Esophagus squamous epithelium (tissue), 4 donors: ENCODE results near the gene SPAG9.

Experiments used
- POLR2A ChIP-seq, 4 donors: fragments of 450-650 bp; IDR thresholded peaks; one replicate each; pipeline ENCODE4 v1.6.1; 2017; ENCODE audit warnings: antibody characterized with exemption in 4 of 4, mild to moderate bottlenecking in 4 of 4, moderate library complexity in 3 of 4
- TF ChIP-seq, protein P1 (sequence below), 6 experiments: fragments of 450-650 bp in 4 of 6; fragments of 200-600 bp in 2 of 6; sonication (generic) in 2 of 6; IDR thresholded peaks; one replicate each; pipeline ENCODE4 v1.5.1; 2016 to 2019; ENCODE audit warnings: antibody characterized with exemption in 6 of 6, mild to moderate bottlenecking in 4 of 6, moderate library complexity in 4 of 6

DNA sequence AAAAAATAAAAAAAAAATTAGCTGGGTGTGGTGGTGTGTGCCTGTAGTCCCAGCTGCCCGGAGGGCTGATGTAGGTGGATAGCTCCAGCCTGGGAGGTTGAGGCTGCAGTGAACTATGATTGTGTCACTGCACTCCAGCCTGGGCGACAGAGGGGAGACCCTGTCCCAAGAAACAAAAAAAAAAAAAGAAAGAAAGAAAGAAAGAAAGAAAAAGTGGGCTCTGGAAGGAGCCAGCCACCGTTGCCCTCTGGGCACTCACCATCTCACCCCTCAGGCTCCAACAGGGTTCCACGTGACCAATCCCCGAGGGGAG lies 167.2 kb downstream of the SPAG9 start:
- TF ChIP-seq, protein P1, sequence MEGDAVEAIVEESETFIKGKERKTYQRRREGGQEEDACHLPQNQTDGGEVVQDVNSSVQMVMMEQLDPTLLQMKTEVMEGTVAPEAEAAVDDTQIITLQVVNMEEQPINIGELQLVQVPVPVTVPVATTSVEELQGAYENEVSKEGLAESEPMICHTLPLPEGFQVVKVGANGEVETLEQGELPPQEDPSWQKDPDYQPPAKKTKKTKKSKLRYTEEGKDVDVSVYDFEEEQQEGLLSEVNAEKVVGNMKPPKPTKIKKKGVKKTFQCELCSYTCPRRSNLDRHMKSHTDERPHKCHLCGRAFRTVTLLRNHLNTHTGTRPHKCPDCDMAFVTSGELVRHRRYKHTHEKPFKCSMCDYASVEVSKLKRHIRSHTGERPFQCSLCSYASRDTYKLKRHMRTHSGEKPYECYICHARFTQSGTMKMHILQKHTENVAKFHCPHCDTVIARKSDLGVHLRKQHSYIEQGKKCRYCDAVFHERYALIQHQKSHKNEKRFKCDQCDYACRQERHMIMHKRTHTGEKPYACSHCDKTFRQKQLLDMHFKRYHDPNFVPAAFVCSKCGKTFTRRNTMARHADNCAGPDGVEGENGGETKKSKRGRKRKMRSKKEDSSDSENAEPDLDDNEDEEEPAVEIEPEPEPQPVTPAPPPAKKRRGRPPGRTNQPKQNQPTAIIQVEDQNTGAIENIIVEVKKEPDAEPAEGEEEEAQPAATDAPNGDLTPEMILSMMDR (IDR thresholded peaks at IDR 0.05), result no peak
- TF ChIP-seq POLR2A (IDR thresholded peaks at IDR 0.05), result no peak
